Measurements from ENCODE around the gene TRAPPC5.

The TRAPPC5 gene

GRCh38 chr19:7701049-7701653 lies 20.5 kb downstream of the TRAPPC5 start:
- no peak for DNase-seq (ENCODE audit: low spot score)

GRCh38 chr19:7701654-7702457 lies 21.2 kb downstream of the TRAPPC5 start, which contains the start of gene FCER2:
TSS of gene FCER2 (minus strand) at chr19:7702131. CDS start at chr19:7699760, 2,371 bp downstream.
- DNase-seq (ENCODE audit: low spot score), result no peak

- no peak for DNase-seq (ENCODE audit: low spot score)
Observed at GRCh38 chr19:7703332-7703731, 22.7 kb downstream of the TRAPPC5 start.

- no peak for DNase-seq (ENCODE audit: low spot score)
Observed at GRCh38 chr19:7704280-7705060, 23.8 kb downstream of the TRAPPC5 start.

GRCh38 chr19:7705387-7706187 lies 25.0 kb downstream of the TRAPPC5 start:
- DNase-seq (ENCODE audit: low spot score), result peak; percentile 4

- no peak for DNase-seq (ENCODE audit: low spot score)
Observed at GRCh38 chr19:7706188-7706954, 25.7 kb downstream of the TRAPPC5 start.

GRCh38 chr19:7706955-7707456 lies 26.4 kb downstream of the TRAPPC5 start:
- DNase-seq (ENCODE audit: low spot score), result no peak

- no peak for DNase-seq (ENCODE audit: low spot score)
Observed at GRCh38 chr19:7709932-7710460, 29.4 kb downstream of the TRAPPC5 start.

- DNase-seq (ENCODE audit: low spot score), result no peak
Observed at GRCh38 chr19:7710616-7711015, 30.0 kb downstream of the TRAPPC5 start.

GRCh38 chr19:7715671-7716070 lies 35.0 kb downstream of the TRAPPC5 start:
- DNase-seq (ENCODE audit: low spot score), result no peak

GRCh38 chr19:7716762-7717161 lies 36.1 kb downstream of the TRAPPC5 start:
- DNase-seq (ENCODE audit: low spot score), result no peak

- no peak for DNase-seq (ENCODE audit: low spot score)
Observed at GRCh38 chr19:7718668-7719067, 38.0 kb downstream of the TRAPPC5 start.

- no peak for DNase-seq (ENCODE audit: low spot score)
Observed at GRCh38 chr19:7720351-7720750, 39.7 kb downstream of the TRAPPC5 start.

GRCh38 chr19:7722231-7722651 lies 41.6 kb downstream of the TRAPPC5 start:
- DNase-seq (ENCODE audit: low spot score), result no peak

GRCh38 chr19:7725791-7726190 lies 45.2 kb downstream of the TRAPPC5 start:
- no peak for DNase-seq (ENCODE audit: low spot score)

- DNase-seq (ENCODE audit: low spot score), result no peak
Observed at GRCh38 chr19:7729211-7729610, 48.6 kb downstream of the TRAPPC5 start.

GRCh38 chr19:7729831-7730285 lies 49.2 kb downstream of the TRAPPC5 start:
- no peak for DNase-seq (ENCODE audit: low spot score)

- no peak for DNase-seq (ENCODE audit: low spot score)
Observed at GRCh38 chr19:7730286-7731217, 49.9 kb downstream of the TRAPPC5 start.

- DNase-seq (ENCODE audit: low spot score), result no peak
Observed at GRCh38 chr19:7731218-7731595, 50.6 kb downstream of the TRAPPC5 start.

All from Ammon's horn (tissue), 1 donor.